ENCODE results near the gene SUPT20HL1.

DNA sequence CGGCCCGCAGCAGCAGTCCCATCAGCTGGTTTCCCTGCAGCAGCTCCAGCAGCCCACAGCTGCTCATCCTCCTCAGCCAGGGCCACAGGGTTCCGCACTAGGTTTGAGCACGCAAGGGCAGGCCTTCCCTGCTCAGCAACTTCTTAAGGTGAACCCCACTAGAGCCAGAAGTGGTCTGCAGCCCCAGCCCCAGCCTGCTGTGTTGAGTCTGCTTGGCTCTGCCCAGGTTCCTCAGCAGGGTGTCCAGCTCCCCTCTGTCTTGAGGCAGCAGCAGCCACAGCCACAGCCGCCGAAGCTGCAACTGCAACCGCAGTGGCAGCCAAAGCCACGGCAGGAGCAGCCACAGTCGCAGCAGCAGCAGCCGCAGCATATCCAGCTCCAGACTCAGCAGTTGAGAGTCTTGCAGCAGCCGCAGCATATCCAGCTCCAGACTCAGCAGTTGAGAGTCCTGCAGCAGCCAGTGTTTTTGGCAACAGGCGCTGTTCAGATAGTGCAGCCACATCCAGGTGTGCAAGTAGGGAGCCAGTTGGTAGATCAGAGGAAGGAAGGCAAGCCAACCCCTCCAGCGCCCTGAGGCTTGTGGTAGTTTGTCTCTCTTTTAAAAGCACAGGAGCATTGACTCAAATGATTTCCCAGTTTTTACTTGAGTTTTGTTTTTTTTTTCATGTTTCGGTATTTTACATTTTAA is 4.6 kb downstream of the SUPT20HL1 start:
- no peak for TF ChIP-seq EZH2 (IDR thresholded peaks at IDR 0.05; ENCODE audit: borderline replicate concordance, low read depth, low read length, poor library complexity, severe bottlenecking)
- TF ChIP-seq, protein P1, sequence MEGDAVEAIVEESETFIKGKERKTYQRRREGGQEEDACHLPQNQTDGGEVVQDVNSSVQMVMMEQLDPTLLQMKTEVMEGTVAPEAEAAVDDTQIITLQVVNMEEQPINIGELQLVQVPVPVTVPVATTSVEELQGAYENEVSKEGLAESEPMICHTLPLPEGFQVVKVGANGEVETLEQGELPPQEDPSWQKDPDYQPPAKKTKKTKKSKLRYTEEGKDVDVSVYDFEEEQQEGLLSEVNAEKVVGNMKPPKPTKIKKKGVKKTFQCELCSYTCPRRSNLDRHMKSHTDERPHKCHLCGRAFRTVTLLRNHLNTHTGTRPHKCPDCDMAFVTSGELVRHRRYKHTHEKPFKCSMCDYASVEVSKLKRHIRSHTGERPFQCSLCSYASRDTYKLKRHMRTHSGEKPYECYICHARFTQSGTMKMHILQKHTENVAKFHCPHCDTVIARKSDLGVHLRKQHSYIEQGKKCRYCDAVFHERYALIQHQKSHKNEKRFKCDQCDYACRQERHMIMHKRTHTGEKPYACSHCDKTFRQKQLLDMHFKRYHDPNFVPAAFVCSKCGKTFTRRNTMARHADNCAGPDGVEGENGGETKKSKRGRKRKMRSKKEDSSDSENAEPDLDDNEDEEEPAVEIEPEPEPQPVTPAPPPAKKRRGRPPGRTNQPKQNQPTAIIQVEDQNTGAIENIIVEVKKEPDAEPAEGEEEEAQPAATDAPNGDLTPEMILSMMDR (conservative IDR thresholded peaks at IDR 0.05; ENCODE audit: low read depth, low read length) = no peak
